Adipose tissue (tissue), 3 donors: ENCODE measurements around the gene MUCL3. TPM values are rescaled to one million over a fixed set of nuclear protein-coding genes. Genes with fewer than 3 reads are reported as not detected.
"Not testable (repeated sequence)": the region's sequence is repeated elsewhere in the genome, so short reads cannot be mapped to it uniquely, and the experiment has no call there.

Source experiments
- H3K27ac ChIP-seq: one replicate; pipeline ENCODE4 v1.5.1; 2013; ENCODE audit warnings: low read depth, low read length
- WGBS, 3 donors: extraction: QIAGEN DNeasy Blood & Tissue Kit; methylation state at CpG; one replicate each; pipeline ENCODE4 v1.1.7; 2013; 5-methylcytosine and 5-hydroxymethylcytosine counted together
- polyA plus RNA-seq, 3 donors: library from polyadenylated mRNA; stranded (reverse); fragments of 200-250 nt; gene quantifications; one replicate each; pipeline ENCODE4 v1.2.3, GENCODE V29; 2013
- donor health status: healthy with polysubstance abuse.
- donor health status: Bipolar disorder and iron deficiency.
- donor health status: healthy.

MUCL3 gene
- polyA plus RNA-seq, 3 donors, result 0.08 to 8.5 (median 2.7) TPM

GRCh38 chr6:30908700-30909099 is 32.1 kb upstream of the MUCL3 start:
- 19 to 27% (median 25%) methylated on average over 2 of the region's 2 CpGs for WGBS, 3 donors
- no peak overlapping the region for H3K27ac ChIP-seq

- H3K27ac ChIP-seq, result not testable (repeated sequence)
- WGBS, 3 donors, result 90 to 95% (median 91%) methylated on average over 12 of the region's 12 CpGs
These were observed 30.3 kb upstream of the MUCL3 start for GRCh38 chr6:30910473-30910872.

GRCh38 chr6:30912746-30913520 is 27.8 kb upstream of the MUCL3 start:
- WGBS, 3 donors, result 84 to 90% (median 87%) methylated on average over 8 of the region's 8 CpGs
- H3K27ac ChIP-seq, result no peak overlapping the region

GRCh38 chr6:30913721-30914075 is 27.1 kb upstream of the MUCL3 start:
- H3K27ac ChIP-seq, result no peak overlapping the region
- 0 to 11% (median 10%) methylated on average over 28 to 31 of the region's 31 CpGs for WGBS, 3 donors

DNA sequence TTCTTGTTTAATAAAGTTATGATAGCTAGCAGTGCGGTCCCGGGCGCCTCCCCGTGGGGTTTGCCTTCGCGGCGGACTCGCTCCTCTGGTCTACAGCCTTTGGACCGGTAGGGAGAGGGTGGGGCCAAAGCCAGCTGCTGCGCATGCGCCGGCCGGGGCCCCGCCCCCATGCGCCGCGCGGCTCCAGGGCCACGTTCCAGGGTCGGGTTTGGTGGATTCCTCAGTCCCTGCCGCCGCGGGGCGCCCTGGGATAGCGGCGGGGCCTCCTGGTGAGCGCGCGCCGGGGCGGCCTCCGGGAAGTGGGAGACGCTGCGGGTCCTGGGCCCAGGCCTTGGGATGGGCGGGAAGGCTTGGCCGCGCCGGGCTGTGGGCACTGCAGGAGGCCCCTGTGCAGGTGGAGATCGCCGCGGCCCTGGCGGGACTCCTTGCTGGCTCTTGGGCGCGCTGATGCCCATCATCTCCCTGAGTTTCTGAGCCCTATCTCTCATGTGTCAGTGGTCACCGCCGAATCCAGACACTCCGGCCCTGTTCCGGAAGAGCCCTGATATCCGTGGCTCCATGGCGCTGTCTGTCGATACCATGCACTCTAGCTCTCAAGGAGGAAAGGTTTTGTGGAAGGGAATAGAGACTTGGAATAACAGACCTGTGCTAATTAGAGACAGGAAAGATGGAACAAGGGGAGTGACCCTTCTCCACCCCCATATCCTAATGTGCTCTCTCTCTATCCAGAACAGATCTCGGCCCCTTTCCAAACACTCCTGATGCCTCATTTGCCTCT is 26.5 kb upstream of the MUCL3 start, which contains the start of gene VARS2:
Gene VARS2, plus strand, starts transcription at position 163 of the 778 bp plus-strand sequence. Its CDS starts 599 bp downstream, at position 762.
- H3K27ac ChIP-seq, result peak within 1 kb of the TSS; percentile 29
- 0 to 1% (median 1%) methylated on average over 50 to 52 of the region's 52 CpGs for WGBS, 3 donors

GRCh38 chr6:30914854-30915590 is 25.8 kb upstream of the MUCL3 start:
- 26 to 47% (median 28%) methylated on average over 17 of the region's 17 CpGs for WGBS, 3 donors

GRCh38 chr6:30915591-30915946 is 25.2 kb upstream of the MUCL3 start:
- 7 to 23% (median 15%) methylated on average over 5 of the region's 5 CpGs for WGBS, 3 donors
- no peak overlapping the region for H3K27ac ChIP-seq

More at GRCh38 chr6:30914854-30915590, 25.8 kb upstream of the MUCL3 start:
- peak overlapping the region; percentile 29 for H3K27ac ChIP-seq

DNA sequence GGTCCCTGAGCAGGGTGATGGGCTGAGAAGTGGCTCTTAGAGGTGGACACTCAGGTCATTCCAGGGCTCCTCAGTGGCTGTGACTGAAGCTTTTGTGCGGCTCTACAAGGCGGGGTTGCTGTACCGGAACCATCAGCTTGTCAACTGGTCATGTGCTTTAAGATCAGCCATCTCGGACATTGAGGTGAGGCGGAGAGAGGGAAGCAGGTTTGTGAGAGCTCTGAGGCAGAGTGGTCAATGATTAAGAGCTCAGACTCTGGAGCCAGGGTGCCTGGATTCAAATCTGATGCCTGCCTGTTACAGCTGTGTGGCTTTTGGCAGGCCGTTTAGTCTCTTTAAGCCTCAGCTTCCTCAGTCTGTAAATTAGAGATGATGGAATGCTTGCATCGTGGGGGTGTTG is 23.7 kb upstream of the MUCL3 start:
- WGBS, 3 donors, result 93 to 94% (median 93%) methylated on average over 7 of the region's 7 CpGs

DNA sequence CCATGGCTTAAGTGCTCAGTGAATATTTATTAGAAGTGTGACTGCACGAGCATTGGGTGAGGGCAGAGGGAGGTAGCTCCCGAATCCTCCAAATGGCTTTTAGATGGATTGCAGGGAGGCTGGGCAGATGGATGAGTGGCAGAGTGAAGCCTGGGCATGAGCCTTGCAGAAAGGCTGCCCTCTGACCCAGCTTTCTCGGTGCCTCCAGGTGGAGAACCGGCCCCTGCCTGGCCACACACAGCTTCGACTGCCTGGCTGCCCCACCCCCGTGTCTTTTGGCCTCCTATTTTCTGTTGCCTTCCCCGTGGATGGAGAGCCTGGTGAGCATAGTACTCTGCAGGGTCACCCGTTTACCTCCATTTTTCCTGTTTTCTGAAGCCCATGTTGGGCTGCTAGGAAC is 23.3 kb upstream of the MUCL3 start:
- 90 to 91% (median 90%) methylated on average over 8 of the region's 8 CpGs for WGBS, 3 donors
- H3K27ac ChIP-seq, result no peak overlapping the region

More for the DNA sequence above, 23.7 kb upstream of the MUCL3 start:
- no peak overlapping the region for H3K27ac ChIP-seq

DNA sequence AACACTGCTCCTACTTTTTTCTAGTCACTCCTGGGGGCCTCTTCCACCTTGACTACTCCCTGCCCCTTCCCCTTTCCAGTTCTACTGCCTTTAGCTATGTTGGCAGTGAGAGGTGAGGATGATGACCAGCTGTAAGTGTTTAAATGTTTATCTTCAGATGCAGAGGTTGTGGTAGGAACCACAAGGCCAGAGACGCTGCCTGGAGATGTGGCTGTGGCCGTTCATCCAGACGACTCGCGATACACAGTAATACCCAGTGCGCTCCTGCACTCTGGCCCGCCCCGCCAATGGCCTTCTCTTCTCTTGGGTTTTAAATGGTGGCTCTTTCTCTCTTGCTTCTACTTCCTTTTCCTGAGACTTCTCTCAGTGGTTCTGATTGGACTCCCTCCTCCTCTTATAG is 22.1 kb upstream of the MUCL3 start:
- H3K27ac ChIP-seq, result no peak overlapping the region
- WGBS, 3 donors, result 79 to 93% (median 89%) methylated on average over 8 of the region's 8 CpGs

- WGBS, 3 donors, result 84 to 92% (median 88%) methylated on average over 7 of the region's 7 CpGs
- no peak overlapping the region for H3K27ac ChIP-seq
These were observed 18.3 kb upstream of the MUCL3 start for GRCh38 chr6:30922447-30922852.

DNA sequence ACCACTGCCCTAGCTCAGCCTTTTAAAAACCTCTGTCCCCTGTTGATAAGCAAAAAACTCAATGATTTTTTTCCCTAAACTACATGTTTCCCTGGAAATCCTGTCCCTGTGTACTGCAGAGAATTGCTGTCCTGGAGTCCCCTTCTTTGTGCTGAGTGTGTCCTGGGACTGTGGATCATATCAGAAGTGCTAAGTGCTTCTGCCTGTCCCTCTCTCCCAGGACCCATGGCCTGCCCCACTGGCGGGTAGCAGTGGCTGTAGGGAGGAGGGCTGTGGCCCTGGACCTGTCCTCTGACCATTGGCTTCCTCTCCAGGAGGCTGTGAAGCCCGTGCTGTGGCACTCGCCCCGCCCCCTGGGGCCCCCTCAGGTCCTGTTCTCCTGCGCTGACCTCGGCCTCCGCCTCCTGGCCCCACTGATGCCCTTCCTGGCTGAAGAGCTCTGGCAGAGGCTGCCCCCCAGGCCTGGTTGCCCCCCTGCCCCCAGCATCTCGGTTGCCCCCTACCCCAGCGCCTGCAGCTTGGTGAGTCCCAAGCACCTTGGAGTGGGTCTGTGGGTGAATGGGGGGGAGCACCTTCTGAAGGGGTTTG is 16.6 kb upstream of the MUCL3 start:
- 83 to 91% (median 89%) methylated on average over 7 to 9 of the region's 9 CpGs for WGBS, 3 donors
- not testable (repeated sequence) for H3K27ac ChIP-seq

GRCh38 chr6:30926644-30927043 is 14.1 kb upstream of the MUCL3 start:
- no peak overlapping the region for H3K27ac ChIP-seq
- WGBS, 3 donors, result 81 to 85% (median 84%) methylated on average over 4 of the region's 4 CpGs

GRCh38 chr6:30927080-30927479 is 13.7 kb upstream of the MUCL3 start:
- H3K27ac ChIP-seq, result not testable (repeated sequence)
- WGBS, 3 donors, result 90 to 99% (median 97%) methylated on average over 3 of the region's 3 CpGs

DNA sequence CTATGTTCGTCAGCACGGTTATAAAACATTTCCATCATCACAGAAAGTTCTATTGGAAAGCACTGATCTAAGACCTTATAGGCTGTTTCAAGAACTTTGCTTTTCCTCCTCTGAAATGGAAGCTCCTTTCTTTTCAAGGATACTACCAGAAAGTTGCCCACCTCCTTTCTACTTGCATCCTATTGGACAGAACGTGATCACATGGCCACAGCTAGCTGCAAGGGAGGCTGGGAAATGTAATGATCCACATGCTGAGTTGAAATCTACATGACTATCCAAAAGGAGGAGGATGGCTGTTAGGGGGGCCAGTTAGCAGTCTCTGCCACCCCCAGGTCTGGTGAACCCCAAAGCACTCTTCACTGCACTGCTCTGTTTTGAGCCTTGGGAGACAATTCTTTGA is 12.1 kb upstream of the MUCL3 start:
- H3K27ac ChIP-seq, result no peak overlapping the region
- 81 to 100% (median 95%) methylated on average over 3 of the region's 3 CpGs for WGBS, 3 donors

- no peak overlapping the region for H3K27ac ChIP-seq
- 79 to 95% (median 90%) methylated on average over 4 of the region's 4 CpGs for WGBS, 3 donors
These were observed 10.3 kb upstream of the MUCL3 start for GRCh38 chr6:30930506-30930905.

DNA sequence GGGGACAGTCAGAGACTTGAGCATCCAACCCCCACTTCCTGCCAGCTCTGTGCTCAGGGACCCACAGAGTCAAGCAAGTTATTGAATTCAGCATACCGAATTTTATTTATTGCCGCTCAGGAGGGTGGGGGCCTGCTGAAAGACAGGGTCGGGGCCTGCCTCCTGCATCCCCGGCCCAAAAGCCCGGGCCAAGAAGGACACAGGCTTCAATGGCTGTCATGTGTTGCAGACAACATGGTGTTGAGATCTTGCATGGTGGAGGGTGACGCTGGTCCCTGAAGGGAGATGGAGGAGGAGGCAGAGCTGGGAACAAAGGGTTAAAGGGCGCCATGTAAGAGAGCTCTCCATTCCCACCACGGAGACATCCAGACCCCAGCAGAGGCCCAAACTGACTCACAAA is 9.5 kb upstream of the MUCL3 start:
- WGBS, 3 donors, result 58 to 75% (median 66%) methylated on average over 8 of the region's 8 CpGs
- no peak overlapping the region for H3K27ac ChIP-seq

- H3K27ac ChIP-seq, result no peak within 1 kb of the TSS
- 55 to 90% (median 90%) methylated on average over 7 of the region's 7 CpGs for WGBS, 3 donors
These were observed 8.7 kb upstream of the MUCL3 start, which contains the start of gene SFTA2 for GRCh38 chr6:30931969-30932645. Gene SFTA2, minus strand, starts transcription at chr6:30932170. Its CDS starts 74 bp downstream, at chr6:30932096.
